Endodermal cell (in vitro differentiated cells): Measurements from ENCODE around the gene PSMG3. TPM values are rescaled to one million over a fixed set of nuclear protein-coding genes. Genes with fewer than 3 reads are reported as not detected.

Experiments
- DNase-seq: peaks from one replicate; pipeline ENCODE4 v3.0.0-alpha.2; 2017
- H3K27ac ChIP-seq: 2 replicates; pipeline ENCODE4 v1.5.1; 2013; ENCODE audit warnings: mild to moderate bottlenecking, low read depth, low read length, moderate library complexity
- H3K27me3 ChIP-seq: 2 replicates; pipeline ENCODE4 v1.6.1; 2013; ENCODE audit warnings: mild to moderate bottlenecking, low read length, moderate library complexity; ENCODE audit not compliant: insufficient read depth, control insufficient read depth, poor library complexity, severe bottlenecking
- H3K36me3 ChIP-seq: 2 replicates; pipeline ENCODE4 v1.7.0; 2013; ENCODE audit warnings: mild to moderate bottlenecking, low read length, moderate library complexity; ENCODE audit not compliant: control insufficient read depth, insufficient read depth
- H3K4me1 ChIP-seq: one replicate; pipeline ENCODE4 v1.7.0; 2013; ENCODE audit warnings: low read length; ENCODE audit not compliant: control insufficient read depth, insufficient read depth
- H3K4me3 ChIP-seq: 2 replicates; pipeline ENCODE4 v1.5.1; 2013; ENCODE audit warnings: mild to moderate bottlenecking, low read length, moderate library complexity
- H3K9ac ChIP-seq: 2 replicates; pipeline ENCODE4 v1.6.1; 2013; ENCODE audit warnings: mild to moderate bottlenecking, low read length, moderate library complexity; ENCODE audit not compliant: poor library complexity, severe bottlenecking; ENCODE audit errors: extremely low read depth
- H3K9me3 ChIP-seq: 2 replicates; pipeline ENCODE4 v1.6.1; 2013; ENCODE audit warnings: mild to moderate bottlenecking, low read length, moderate library complexity; ENCODE audit not compliant: control insufficient read depth
- H3K27ac Mint-ChIP-seq: 2 replicates; pipeline ENCODE4 v1.8.0; 2020; ENCODE audit warnings: mixed read lengths
- H3K27me3 Mint-ChIP-seq: 2 replicates; pipeline ENCODE4 v1.8.0; 2021; ENCODE audit warnings: mild to moderate bottlenecking, mixed read lengths; ENCODE audit not compliant: insufficient read depth
- H3K36me3 Mint-ChIP-seq: 2 replicates; pipeline ENCODE4 v1.8.0; 2020; ENCODE audit warnings: low read depth, mixed read lengths
- H3K4me1 Mint-ChIP-seq: 2 replicates; pipeline ENCODE4 v1.8.0; 2020; ENCODE audit warnings: mixed read lengths
- H3K4me3 Mint-ChIP-seq: 2 replicates; pipeline ENCODE4 v1.8.0; 2020; ENCODE audit warnings: mild to moderate bottlenecking, moderate library complexity, mixed read lengths
- H3K9me3 Mint-ChIP-seq: 2 replicates; pipeline ENCODE4 v1.8.0; 2020; ENCODE audit warnings: mild to moderate bottlenecking, mixed read lengths
- WGBS, 2 experiments: methylation state at CpG; one replicate each; pipeline versions ENCODE4 v1.1.5 to v1.1.7; 2013; ENCODE audit warnings: missing lambda C conversion rate in 2 of 2, mixed read lengths in 1 of 2; ENCODE audit not compliant: insufficient coverage in 1 of 2, insufficient read length in 1 of 2; 5-methylcytosine and 5-hydroxymethylcytosine counted together
- long read RNA-seq, 4 experiments: library from polyadenylated mRNA in 2 of 4; library from RNA in 1 of 4; library from capped mRNA in 1 of 4; stranded (forward) in 3 of 4; unstranded in 1 of 4; transcript quantifications; one replicate each; pipeline ENCODE4 v2.0.0, GENCODE V29; 2020 to 2021; ENCODE audit warnings: inconsistent platforms in 1 of 4
- polyA plus RNA-seq, 2 experiments: library from polyadenylated mRNA; stranded (reverse); fragments of 50-300 nt; gene quantifications; one replicate each; pipeline ENCODE4 v1.2.3, GENCODE V29; 2013
- total RNA-seq, 2 donors: library from RNA; stranded (reverse); fragmentation: NEBNext Ultra II Directional in 1 of 2; extraction: Animal tissue kit (Norgen Biotek cat#: 25700) in 1 of 2; gene quantifications; 2 replicates in 1 of 2; 3 replicates in 1 of 2; pipeline ENCODE4 v1.2.1, GENCODE V29; 2021
- TF ChIP-seq, protein P1 (sequence below): fragments of 200-600 bp; sonication (generic); conservative IDR thresholded peaks from 2 replicates; pipeline ENCODE4 v1.5.0; 2021; ENCODE audit warnings: antibody characterized with exemption, mild to moderate bottlenecking

Gene PSMG3, protein sequence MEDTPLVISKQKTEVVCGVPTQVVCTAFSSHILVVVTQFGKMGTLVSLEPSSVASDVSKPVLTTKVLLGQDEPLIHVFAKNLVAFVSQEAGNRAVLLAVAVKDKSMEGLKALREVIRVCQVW
- 10 to 100 TPM; 30.1 to 44.3 TPM for total RNA-seq
- 30.0 TPM for polyA plus RNA-seq (2013, experiment 1 of 2)
- 30.2 TPM for polyA plus RNA-seq (2013, experiment 2 of 2)
- long read RNA-seq, experiment 1, transcript PSMG3-202 (2 exons, 1,391 nt), result major isoform, 13 of 15 reads
- long read RNA-seq, experiment 1, partial matches to known transcripts, result 0 of 15 reads
- long read RNA-seq, experiment 1, other reads (novel, unspliced or antisense), result 2 of 15 reads
- long read RNA-seq, experiment 2, transcript PSMG3-202 (2 exons, 1,391 nt), result major isoform, 11 of 14 reads
- long read RNA-seq, experiment 2, partial matches to known transcripts, result 0 of 14 reads
- long read RNA-seq, experiment 2, other reads (novel, unspliced or antisense), result 3 of 14 reads
- long read RNA-seq, experiment 3, transcript PSMG3-203 (3 exons, 774 nt), result major isoform, 9 of 13 reads
- long read RNA-seq, experiment 3, partial matches to known transcripts, result 0 of 13 reads
- long read RNA-seq, experiment 3, other reads (novel, unspliced or antisense), result 0 of 13 reads
- long read RNA-seq, experiment 4, transcript PSMG3-203 (3 exons, 774 nt), result major isoform, 12 of 18 reads
- long read RNA-seq, experiment 4, partial matches to known transcripts, result 0 of 18 reads
- long read RNA-seq, experiment 4, other reads (novel, unspliced or antisense), result 2 of 18 reads

DNA sequence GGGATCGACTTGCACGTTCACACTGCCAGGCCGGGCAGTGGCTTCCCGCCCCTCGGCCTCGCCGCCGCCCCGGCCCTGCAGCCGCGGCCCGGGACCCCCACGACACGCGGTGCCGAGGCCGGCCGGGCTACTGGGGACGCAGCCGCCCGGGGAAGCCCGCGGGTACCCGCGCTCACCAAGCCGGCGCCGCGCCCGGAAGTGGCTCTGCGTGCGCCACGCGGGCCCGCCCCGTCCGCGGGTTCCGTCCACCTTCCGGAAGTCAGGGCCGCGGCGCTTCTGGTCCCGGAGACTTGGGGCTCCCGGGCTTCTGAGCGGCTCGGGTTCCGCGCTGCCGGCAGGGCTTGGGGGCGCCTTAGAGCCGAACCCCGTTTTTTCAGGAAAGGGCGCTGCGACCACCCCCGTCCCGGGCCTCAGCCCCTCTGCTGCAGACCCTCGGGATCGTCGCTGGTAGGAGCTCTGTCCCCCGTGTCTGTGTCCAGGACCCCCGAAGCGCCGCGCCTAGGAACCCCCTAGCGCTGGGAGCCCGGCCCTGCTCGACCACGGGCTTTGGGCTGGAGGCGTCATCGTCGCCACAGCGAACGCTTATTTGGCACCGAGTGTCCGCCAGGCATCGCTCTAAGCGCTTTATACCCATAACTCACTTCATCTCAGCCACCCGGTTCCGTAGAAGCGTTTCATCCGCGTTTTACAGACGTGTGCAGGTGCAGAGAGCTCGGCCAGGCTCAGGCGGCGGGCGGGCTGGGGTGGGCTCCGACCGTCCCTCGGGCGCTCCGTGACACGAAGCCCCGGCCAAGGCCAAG, at the start of gene PSMG3:
Gene PSMG3, minus strand, starts transcription at position 200 of the 800 bp plus-strand sequence. CDS start 693 bp downstream, outside the sequence.
- 36 to 38% methylated on average over 31 to 95 of the region's 95 CpGs for WGBS, 2 experiments
- H3K27me3 ChIP-seq, result no peaks in the 10 kb centered on the region
- no peaks in the 10 kb centered on the region for H3K9me3 ChIP-seq
- peaks cover 4% of the 10 kb centered on the region for H3K4me1 ChIP-seq
- Mint-ChIP-seq H3K27me3 (no peaks in the 10 kb centered on the region), H3K27ac (peak within 1 kb of the TSS; percentile 88), H3K4me3 (peak within 1 kb of the TSS; percentile 74), H3K9me3 (no peaks in the 10 kb centered on the region), H3K36me3 (peaks cover 21% of the 10 kb centered on the region), H3K4me1 (peaks cover 13% of the 10 kb centered on the region)
- DNase-seq, result peak; percentile 92
- TF ChIP-seq, protein P1, sequence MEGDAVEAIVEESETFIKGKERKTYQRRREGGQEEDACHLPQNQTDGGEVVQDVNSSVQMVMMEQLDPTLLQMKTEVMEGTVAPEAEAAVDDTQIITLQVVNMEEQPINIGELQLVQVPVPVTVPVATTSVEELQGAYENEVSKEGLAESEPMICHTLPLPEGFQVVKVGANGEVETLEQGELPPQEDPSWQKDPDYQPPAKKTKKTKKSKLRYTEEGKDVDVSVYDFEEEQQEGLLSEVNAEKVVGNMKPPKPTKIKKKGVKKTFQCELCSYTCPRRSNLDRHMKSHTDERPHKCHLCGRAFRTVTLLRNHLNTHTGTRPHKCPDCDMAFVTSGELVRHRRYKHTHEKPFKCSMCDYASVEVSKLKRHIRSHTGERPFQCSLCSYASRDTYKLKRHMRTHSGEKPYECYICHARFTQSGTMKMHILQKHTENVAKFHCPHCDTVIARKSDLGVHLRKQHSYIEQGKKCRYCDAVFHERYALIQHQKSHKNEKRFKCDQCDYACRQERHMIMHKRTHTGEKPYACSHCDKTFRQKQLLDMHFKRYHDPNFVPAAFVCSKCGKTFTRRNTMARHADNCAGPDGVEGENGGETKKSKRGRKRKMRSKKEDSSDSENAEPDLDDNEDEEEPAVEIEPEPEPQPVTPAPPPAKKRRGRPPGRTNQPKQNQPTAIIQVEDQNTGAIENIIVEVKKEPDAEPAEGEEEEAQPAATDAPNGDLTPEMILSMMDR, result peak; percentile 58
- peak within 1 kb of the TSS; percentile 76 for H3K4me3 ChIP-seq
- peak within 1 kb of the TSS; percentile 53 for H3K9ac ChIP-seq
- H3K27ac ChIP-seq, result peak within 1 kb of the TSS; percentile 24
- no peaks in the 10 kb centered on the region for H3K36me3 ChIP-seq

DNA sequence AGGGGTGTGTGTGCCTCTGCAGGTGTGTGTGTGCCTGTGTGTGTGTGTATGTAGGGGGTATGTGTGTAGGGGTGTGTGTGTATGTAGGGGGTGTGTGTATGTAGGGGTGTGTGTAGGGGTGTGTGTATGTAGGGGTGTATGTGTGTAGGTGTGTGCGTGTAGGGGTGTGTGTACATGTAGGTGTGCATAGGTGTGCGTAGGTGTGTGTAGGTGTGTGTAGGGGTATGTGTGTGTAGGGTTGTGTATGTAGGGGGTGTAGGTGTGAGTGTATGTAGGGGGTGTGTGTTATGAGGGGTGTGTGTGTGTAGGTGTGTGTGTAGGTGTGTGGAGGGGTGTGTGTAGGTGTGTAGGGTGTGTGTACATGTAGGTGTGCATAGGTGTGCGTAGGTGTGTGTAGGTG, 48.6 kb upstream of the PSMG3 start:
- Histone ChIP-seq H3K9ac (no peak overlapping the region), H3K4me3 (no peak overlapping the region), H3K4me1 (no peaks in the 10 kb centered on the region), H3K9me3 (peaks cover 3% of the 10 kb centered on the region), H3K27ac (no peak overlapping the region), H3K27me3 (no peaks in the 10 kb centered on the region), H3K36me3 (no peaks in the 10 kb centered on the region)
- peaks cover 3% of the 10 kb centered on the region for H3K9me3 Mint-ChIP-seq
- H3K36me3 Mint-ChIP-seq, result no peaks in the 10 kb centered on the region
- TF ChIP-seq, protein P1, result no peak
- no peak overlapping the region for H3K4me3 Mint-ChIP-seq
- H3K27ac Mint-ChIP-seq, result no peak overlapping the region
- no peak for DNase-seq
- peaks cover 1% of the 10 kb centered on the region for H3K27me3 Mint-ChIP-seq
- 63 to 83% methylated on average over 1 to 3 of the region's 3 CpGs for WGBS, 2 experiments
- H3K4me1 Mint-ChIP-seq, result no peaks in the 10 kb centered on the region

DNA sequence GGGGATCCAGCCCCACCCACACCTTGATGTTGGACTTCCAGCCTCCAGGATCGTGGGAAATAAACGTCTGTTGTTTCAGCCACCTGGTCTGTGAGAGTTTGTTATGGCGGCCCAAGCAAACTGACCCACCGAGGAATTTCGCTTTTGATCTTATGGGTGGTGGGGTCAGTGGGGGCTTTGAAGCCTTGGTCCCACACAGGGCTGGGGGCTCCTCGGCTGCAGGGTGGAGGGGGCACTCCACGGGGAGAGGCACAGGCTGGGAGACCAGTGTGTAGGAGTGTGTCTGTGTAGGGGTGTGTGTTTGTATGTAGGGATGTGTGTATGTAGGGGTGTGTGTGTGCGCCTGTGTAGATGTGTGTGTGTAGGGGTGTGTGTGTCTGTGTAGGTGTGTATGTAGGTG, 48.1 kb upstream of the PSMG3 start:
- 89 to 100% methylated on average over 3 to 8 of the region's 8 CpGs for WGBS, 2 experiments
- H3K27me3 Mint-ChIP-seq, result peaks cover 1% of the 10 kb centered on the region
- no peak overlapping the region for H3K27ac Mint-ChIP-seq
- Histone ChIP-seq H3K36me3 (no peaks in the 10 kb centered on the region), H3K4me3 (no peak overlapping the region), H3K9me3 (peaks cover 3% of the 10 kb centered on the region), H3K9ac (no peak overlapping the region), H3K27me3 (no peaks in the 10 kb centered on the region), H3K4me1 (no peaks in the 10 kb centered on the region), H3K27ac (no peak overlapping the region)
- H3K9me3 Mint-ChIP-seq, result peaks cover 3% of the 10 kb centered on the region
- no peaks in the 10 kb centered on the region for H3K36me3 Mint-ChIP-seq
- TF ChIP-seq, protein P1, result no peak
- no peak for DNase-seq
- H3K4me3 Mint-ChIP-seq, result no peak overlapping the region
- no peaks in the 10 kb centered on the region for H3K4me1 Mint-ChIP-seq
